Measurements from ENCODE around the gene GIMAP2.

Gene GIMAP2

DNA sequence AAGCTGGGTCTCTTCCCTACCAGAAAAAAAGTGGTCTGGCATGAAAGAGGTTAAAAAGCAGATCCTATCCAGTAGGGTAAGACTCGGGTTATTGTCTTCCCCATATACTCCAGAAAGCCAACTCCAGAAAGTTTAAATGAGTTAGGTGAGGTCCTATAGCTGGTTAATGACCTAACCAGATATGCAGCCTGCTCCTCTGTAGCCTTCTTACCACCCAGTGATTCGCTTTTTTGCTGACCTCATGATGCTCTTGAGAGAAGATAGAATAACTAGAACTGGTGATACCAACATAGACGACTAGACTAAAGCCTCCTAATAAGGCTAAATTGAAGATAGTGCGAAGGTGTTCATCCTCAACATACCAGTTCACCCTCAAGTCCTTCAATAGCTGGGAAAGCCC lies 30.2 kb downstream of the GIMAP2 start:
- H2AFZ ChIP-seq (ENCODE audit: insufficient read depth, low read length, poor library complexity), result no peak overlapping the region
- DNase-seq, result no peak
- peaks cover 3% of the 10 kb centered on the region for H3K27me3 ChIP-seq (ENCODE audit: insufficient read depth, low read length)
- H2BK5ac ChIP-seq (ENCODE audit: low read depth, low read length, poor library complexity), result no peak overlapping the region
- H4K8ac ChIP-seq (ENCODE audit: low read depth, low read length), result no peak overlapping the region
- no CpG with 5 or more reads among the region's 4 CpGs for WGBS (ENCODE audit: extremely low coverage, insufficient coverage, insufficient read length)
- no peak overlapping the region for H2AK5ac ChIP-seq (ENCODE audit: low read length)
- no peak overlapping the region for H2BK12ac ChIP-seq (ENCODE audit: low read length)
- no peak overlapping the region for H3K27ac ChIP-seq (ENCODE audit: low read depth, low read length)
- H3K9ac ChIP-seq (ENCODE audit: low read length), result no peak overlapping the region
- no peak overlapping the region for H4K91ac ChIP-seq (ENCODE audit: low read depth, low read length)
- H3K14ac ChIP-seq (ENCODE audit: low read length), result no peak overlapping the region
- H3K79me2 ChIP-seq (ENCODE audit: control insufficient read depth, insufficient read depth, low read length, poor library complexity), result no peaks in the 10 kb centered on the region
- no peaks in the 10 kb centered on the region for H3K4me1 ChIP-seq (ENCODE audit: control insufficient read depth in 1 of 2, insufficient read depth in 2 of 2, low read length in 2 of 2)
- H3K18ac ChIP-seq (ENCODE audit: low read length), result no peak overlapping the region
- H3K4ac ChIP-seq (ENCODE audit: low read depth, low read length), result no peak overlapping the region
- no peak overlapping the region for H3K4me2 ChIP-seq (ENCODE audit: low read length)
- no peak overlapping the region for H4K12ac ChIP-seq (ENCODE audit: low read depth, low read length)
- no peak overlapping the region for H3K4me3 ChIP-seq (ENCODE audit: low read depth, low read length)
- H3K23ac ChIP-seq (ENCODE audit: low read length), result no peak overlapping the region
- no peaks in the 10 kb centered on the region for H3K79me1 ChIP-seq (ENCODE audit: low read length)
- peaks cover 2% of the 10 kb centered on the region for H3K9me3 ChIP-seq (ENCODE audit: insufficient read depth, low read depth, low read length)
- H2BK120ac ChIP-seq (ENCODE audit: insufficient read depth, low read length, poor library complexity), result no peak overlapping the region
- no peaks in the 10 kb centered on the region for H3K36me3 ChIP-seq (ENCODE audit: control insufficient read depth in 1 of 2, insufficient read depth in 2 of 2, low read length in 2 of 2)

DNA sequence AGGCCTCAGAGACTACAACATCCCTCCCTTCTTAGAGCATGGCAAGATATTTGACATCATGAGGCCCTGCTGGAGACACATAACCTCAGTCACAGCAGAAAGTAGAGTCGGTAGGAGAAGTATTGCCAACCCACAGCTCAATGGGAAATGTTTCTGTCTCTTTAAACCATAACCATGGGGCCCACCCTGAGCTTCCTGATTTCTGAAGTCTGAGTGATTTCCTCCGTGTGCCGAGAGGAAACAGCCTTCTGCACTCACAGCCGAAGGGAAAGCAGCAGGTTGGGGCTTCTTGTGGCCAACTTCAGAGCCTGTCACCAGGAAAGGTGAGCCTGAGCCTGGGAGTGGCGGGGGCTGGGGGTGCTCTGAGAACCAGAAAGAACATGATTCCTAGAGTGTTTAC lies 30.9 kb downstream of the GIMAP2 start, which contains the start of gene GIMAP1:
Gene GIMAP1 (plus strand): TSS at position 246 of the 400 bp plus-strand sequence. CDS start 2,435 bp downstream, outside the sequence.
- Histone ChIP-seq H4K12ac (ENCODE audit: low read depth, low read length) (no peak within 1 kb of the TSS), H3K9me3 (ENCODE audit: insufficient read depth, low read depth, low read length) (peaks cover 2% of the 10 kb centered on the region), H4K8ac (ENCODE audit: low read depth, low read length) (no peak within 1 kb of the TSS), H3K9ac (ENCODE audit: low read length) (no peak within 1 kb of the TSS), H3K79me1 (ENCODE audit: low read length) (no peaks in the 10 kb centered on the region), H3K23ac (ENCODE audit: low read length) (no peak within 1 kb of the TSS), H2BK120ac (ENCODE audit: insufficient read depth, low read length, poor library complexity) (no peak within 1 kb of the TSS), H3K18ac (ENCODE audit: low read length) (no peak within 1 kb of the TSS), H3K79me2 (ENCODE audit: control insufficient read depth, insufficient read depth, low read length, poor library complexity) (no peaks in the 10 kb centered on the region), H4K91ac (ENCODE audit: low read depth, low read length) (no peak within 1 kb of the TSS), H3K4me2 (ENCODE audit: low read length) (no peak within 1 kb of the TSS), H2BK5ac (ENCODE audit: low read depth, low read length, poor library complexity) (no peak within 1 kb of the TSS), H3K4ac (ENCODE audit: low read depth, low read length) (no peak within 1 kb of the TSS), H2BK12ac (ENCODE audit: low read length) (no peak within 1 kb of the TSS), H3K36me3 (ENCODE audit: control insufficient read depth in 1 of 2, insufficient read depth in 2 of 2, low read length in 2 of 2) (no peaks in the 10 kb centered on the region), H3K4me3 (ENCODE audit: low read depth, low read length) (no peak within 1 kb of the TSS), H3K27me3 (ENCODE audit: insufficient read depth, low read length) (peaks cover 3% of the 10 kb centered on the region), H3K27ac (ENCODE audit: low read depth, low read length) (no peak within 1 kb of the TSS), H3K4me1 (ENCODE audit: control insufficient read depth in 1 of 2, insufficient read depth in 2 of 2, low read length in 2 of 2) (no peaks in the 10 kb centered on the region), H2AFZ (ENCODE audit: insufficient read depth, low read length, poor library complexity) (no peak within 1 kb of the TSS), H2AK5ac (ENCODE audit: low read length) (no peak within 1 kb of the TSS), H3K14ac (ENCODE audit: low read length) (no peak within 1 kb of the TSS)
- no CpG with 5 or more reads among the region's 5 CpGs for WGBS (ENCODE audit: extremely low coverage, insufficient coverage, insufficient read length)
- DNase-seq, result no peak

DNA sequence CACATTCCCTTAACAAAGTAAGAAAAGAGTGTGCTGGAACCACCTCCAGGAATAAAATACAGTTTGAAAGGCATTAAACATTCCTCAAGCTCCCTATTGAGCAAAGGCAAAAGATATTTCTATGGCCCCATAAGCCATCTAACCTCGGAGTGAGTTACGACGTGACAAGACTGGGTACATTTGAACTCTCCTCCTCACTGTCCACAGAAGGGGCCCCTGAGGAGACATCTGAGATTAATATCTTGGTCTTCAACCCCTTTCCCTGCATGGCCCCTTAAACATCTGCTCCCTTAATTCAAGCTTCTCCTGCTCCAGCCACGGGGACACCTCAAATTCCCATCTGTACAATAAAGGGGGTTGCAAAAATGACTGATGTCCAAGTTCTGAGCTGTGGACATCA lies 31.4 kb downstream of the GIMAP2 start:
- no peak overlapping the region for H3K4ac ChIP-seq (ENCODE audit: low read depth, low read length)
- no peak overlapping the region for H3K4me3 ChIP-seq (ENCODE audit: low read depth, low read length)
- H3K18ac ChIP-seq (ENCODE audit: low read length), result no peak overlapping the region
- H3K79me2 ChIP-seq (ENCODE audit: control insufficient read depth, insufficient read depth, low read length, poor library complexity), result no peaks in the 10 kb centered on the region
- H4K8ac ChIP-seq (ENCODE audit: low read depth, low read length), result no peak overlapping the region
- H2AK5ac ChIP-seq (ENCODE audit: low read length), result no peak overlapping the region
- H4K91ac ChIP-seq (ENCODE audit: low read depth, low read length), result no peak overlapping the region
- no peaks in the 10 kb centered on the region for H3K79me1 ChIP-seq (ENCODE audit: low read length)
- H3K9me3 ChIP-seq (ENCODE audit: insufficient read depth, low read depth, low read length), result peaks cover 2% of the 10 kb centered on the region
- H4K12ac ChIP-seq (ENCODE audit: low read depth, low read length), result no peak overlapping the region
- no peak overlapping the region for H3K27ac ChIP-seq (ENCODE audit: low read depth, low read length)
- H3K27me3 ChIP-seq (ENCODE audit: insufficient read depth, low read length), result peaks cover 3% of the 10 kb centered on the region
- no peak overlapping the region for H2AFZ ChIP-seq (ENCODE audit: insufficient read depth, low read length, poor library complexity)
- H3K36me3 ChIP-seq (ENCODE audit: control insufficient read depth in 1 of 2, insufficient read depth in 2 of 2, low read length in 2 of 2), result no peaks in the 10 kb centered on the region
- no peaks in the 10 kb centered on the region for H3K4me1 ChIP-seq (ENCODE audit: control insufficient read depth in 1 of 2, insufficient read depth in 2 of 2, low read length in 2 of 2)
- no peak overlapping the region for H3K14ac ChIP-seq (ENCODE audit: low read length)
- H3K23ac ChIP-seq (ENCODE audit: low read length), result no peak overlapping the region
- no CpG with 5 or more reads among the region's 4 CpGs for WGBS (ENCODE audit: extremely low coverage, insufficient coverage, insufficient read length)
- H2BK5ac ChIP-seq (ENCODE audit: low read depth, low read length, poor library complexity), result no peak overlapping the region
- no peak for DNase-seq
- no peak overlapping the region for H3K9ac ChIP-seq (ENCODE audit: low read length)
- no peak overlapping the region for H2BK120ac ChIP-seq (ENCODE audit: insufficient read depth, low read length, poor library complexity)
- no peak overlapping the region for H3K4me2 ChIP-seq (ENCODE audit: low read length)
- no peak overlapping the region for H2BK12ac ChIP-seq (ENCODE audit: low read length)

DNA sequence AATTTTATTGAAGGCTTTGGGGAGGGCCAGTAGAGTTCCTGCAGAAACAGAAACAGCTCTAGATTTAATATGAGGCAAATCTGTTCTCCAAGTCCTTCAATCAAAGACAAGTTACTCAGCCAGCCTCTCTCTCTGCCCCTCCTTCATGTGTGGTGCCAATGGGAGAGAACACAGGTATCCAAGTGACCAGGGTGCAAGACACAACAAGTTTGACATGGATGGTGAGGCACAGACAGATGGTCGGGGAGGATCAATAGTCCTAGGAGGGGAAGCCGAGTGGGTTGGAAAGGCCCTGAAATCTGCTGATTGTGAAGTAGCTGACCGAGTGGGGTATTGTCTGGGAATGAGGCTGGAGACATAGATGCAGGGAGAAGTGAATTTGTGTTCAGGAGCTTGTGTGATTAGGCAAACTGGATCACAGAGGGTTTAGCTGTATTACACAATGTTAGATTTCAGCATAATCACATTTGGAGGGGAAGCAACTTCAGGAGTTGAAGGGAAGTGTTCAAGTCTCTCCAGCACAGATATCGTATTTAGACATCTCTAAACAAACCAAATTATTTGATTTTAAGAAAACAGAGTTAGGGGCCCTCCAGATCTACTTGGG lies 32.4 kb downstream of the GIMAP2 start:
- Histone ChIP-seq H2AK5ac (ENCODE audit: low read length) (no peak overlapping the region), H3K79me2 (ENCODE audit: control insufficient read depth, insufficient read depth, low read length, poor library complexity) (no peaks in the 10 kb centered on the region), H3K9ac (ENCODE audit: low read length) (no peak overlapping the region), H3K4me3 (ENCODE audit: low read depth, low read length) (no peak overlapping the region), H3K4me2 (ENCODE audit: low read length) (no peak overlapping the region), H2BK5ac (ENCODE audit: low read depth, low read length, poor library complexity) (no peak overlapping the region), H3K23ac (ENCODE audit: low read length) (peak overlapping the region; percentile 90), H2BK12ac (ENCODE audit: low read length) (no peak overlapping the region), H4K91ac (ENCODE audit: low read depth, low read length) (no peak overlapping the region), H4K12ac (ENCODE audit: low read depth, low read length) (no peak overlapping the region), H3K79me1 (ENCODE audit: low read length) (no peaks in the 10 kb centered on the region), H3K27me3 (ENCODE audit: insufficient read depth, low read length) (peaks cover 3% of the 10 kb centered on the region), H2AFZ (ENCODE audit: insufficient read depth, low read length, poor library complexity) (no peak overlapping the region), H3K27ac (ENCODE audit: low read depth, low read length) (no peak overlapping the region), H3K36me3 (ENCODE audit: control insufficient read depth in 1 of 2, insufficient read depth in 2 of 2, low read length in 2 of 2) (no peaks in the 10 kb centered on the region), H3K4me1 (ENCODE audit: control insufficient read depth in 1 of 2, insufficient read depth in 2 of 2, low read length in 2 of 2) (no peaks in the 10 kb centered on the region), H3K9me3 (ENCODE audit: insufficient read depth, low read depth, low read length) (peaks cover 2% of the 10 kb centered on the region), H3K4ac (ENCODE audit: low read depth, low read length) (no peak overlapping the region), H3K14ac (ENCODE audit: low read length) (no peak overlapping the region), H4K8ac (ENCODE audit: low read depth, low read length) (no peak overlapping the region), H3K18ac (ENCODE audit: low read length) (no peak overlapping the region), H2BK120ac (ENCODE audit: insufficient read depth, low read length, poor library complexity) (no peak overlapping the region)
- WGBS (ENCODE audit: extremely low coverage, insufficient coverage, insufficient read length), result no CpG with 5 or more reads among the region's 4 CpGs
- DNase-seq, result no peak
